ENCODE results near the gene GADD45G.

- TF ChIP-seq EZH2 (IDR thresholded peaks at IDR 0.05; ENCODE audit: borderline replicate concordance, insufficient read depth, low read length, poor library complexity, severe bottlenecking): no peak
- TF ChIP-seq CTCF (IDR thresholded peaks at IDR 0.05; ENCODE audit: poor library complexity, severe bottlenecking): no peak
- TF ChIP-seq POLR2AphosphoS5 (IDR thresholded peaks at IDR 0.05): peak; percentile 100
- peak; percentile 95 for TF ChIP-seq TAF1 (IDR thresholded peaks at IDR 0.05; ENCODE audit: low read depth)
Measured at GRCh38 chr9:89604729-89605464, at the start of gene GADD45G.
